HG03432 (cell line): ENCODE results near the gene C1QTNF1.

Experiments used
- ATAC-seq: cut with Tn5 transposase; IDR thresholded peaks from one replicate; pipeline ENCODE4 v1.9.1; 2021; ENCODE audit warnings: mild to moderate bottlenecking, moderate library complexity; ENCODE audit not compliant: unreplicated experiment

The C1QTNF1 gene, protein sequence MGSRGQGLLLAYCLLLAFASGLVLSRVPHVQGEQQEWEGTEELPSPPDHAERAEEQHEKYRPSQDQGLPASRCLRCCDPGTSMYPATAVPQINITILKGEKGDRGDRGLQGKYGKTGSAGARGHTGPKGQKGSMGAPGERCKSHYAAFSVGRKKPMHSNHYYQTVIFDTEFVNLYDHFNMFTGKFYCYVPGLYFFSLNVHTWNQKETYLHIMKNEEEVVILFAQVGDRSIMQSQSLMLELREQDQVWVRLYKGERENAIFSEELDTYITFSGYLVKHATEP

DNA sequence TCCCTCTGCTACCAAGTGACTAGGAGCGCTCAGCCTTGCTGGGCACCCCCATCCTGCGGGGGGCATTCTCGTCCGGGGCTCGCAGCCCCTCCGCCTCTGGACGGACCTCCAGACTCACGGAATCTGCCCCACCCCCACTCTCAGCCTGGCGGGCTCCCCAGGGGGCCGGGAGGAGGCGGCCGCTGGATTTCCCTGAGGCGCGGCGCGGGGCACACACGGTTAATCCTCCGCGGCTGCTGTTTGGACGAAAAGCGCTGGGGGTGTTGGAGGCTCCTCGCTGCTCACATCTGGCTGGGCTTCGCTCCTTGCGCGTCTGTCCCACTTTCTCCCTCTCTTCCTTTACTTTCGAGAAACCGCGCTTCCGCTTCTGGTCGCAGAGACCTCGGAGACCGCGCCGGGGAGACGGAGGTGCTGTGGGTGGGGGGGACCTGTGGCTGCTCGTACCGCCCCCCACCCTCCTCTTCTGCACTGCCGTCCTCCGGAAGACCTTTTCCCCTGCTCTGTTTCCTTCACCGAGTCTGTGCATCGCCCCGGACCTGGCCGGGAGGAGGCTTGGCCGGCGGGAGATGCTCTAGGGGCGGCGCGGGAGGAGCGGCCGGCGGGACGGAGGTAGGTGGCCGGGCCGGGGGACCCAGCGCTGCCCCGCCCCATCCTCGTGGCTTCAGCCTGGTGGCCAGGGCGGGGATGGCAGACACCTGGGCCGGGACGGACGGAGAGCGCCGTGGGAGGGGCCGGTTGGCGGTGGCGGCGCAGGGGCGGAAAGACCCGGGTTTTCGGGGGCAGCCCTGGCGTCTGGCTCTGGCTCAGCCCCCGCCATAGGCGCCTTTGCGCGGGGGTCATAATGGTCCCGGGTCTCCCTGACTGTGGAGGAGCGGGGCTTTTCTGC lies at the start of gene C1QTNF1:
Gene C1QTNF1, plus strand, starts transcription at position 284 of the 886 bp plus-strand sequence. CDS start 19,800 bp downstream, outside the sequence.
- no peak for ATAC-seq

- ATAC-seq, result no peak
These were observed 49.1 kb upstream of the C1QTNF1 start for GRCh38 chr17:78974635-78975591.

DNA sequence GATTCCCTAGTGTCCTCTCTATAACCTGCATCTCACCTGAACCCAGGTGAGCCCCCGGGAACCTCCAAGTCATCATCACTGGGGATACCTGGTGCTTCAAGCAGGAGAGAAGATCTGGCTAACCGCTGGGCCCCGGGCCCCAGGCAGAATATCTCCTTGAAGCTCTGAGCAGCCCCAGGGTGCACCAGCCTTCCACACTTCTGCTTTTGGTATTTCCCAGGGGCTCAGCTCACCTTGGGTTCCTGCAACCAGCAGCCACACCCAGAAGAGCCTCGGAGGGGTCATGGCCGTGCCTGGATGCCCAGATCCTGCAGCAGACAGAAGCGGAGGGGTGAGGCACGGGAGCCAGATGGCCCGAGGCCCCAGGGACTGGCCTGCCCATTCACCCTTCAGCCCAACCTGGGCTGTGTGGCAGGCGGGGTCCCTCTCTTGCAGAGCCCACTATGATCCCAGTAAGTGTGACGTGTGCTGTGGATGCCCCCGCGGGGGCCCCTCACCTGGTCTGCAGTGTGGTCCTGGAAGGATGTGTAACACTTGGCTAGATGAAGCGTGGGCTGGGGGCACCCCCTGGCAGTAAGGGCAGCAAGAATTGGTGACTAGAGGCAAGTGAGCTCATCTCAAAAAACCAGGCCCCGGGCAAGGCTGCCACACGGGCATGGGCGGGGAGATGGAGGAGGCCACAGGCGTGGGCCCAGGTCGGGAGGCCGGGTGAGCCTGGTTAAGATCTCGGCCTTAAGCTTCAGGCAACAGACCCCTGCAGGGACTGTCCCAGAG lies 46.9 kb upstream of the C1QTNF1 start:
- no peak for ATAC-seq

- ATAC-seq, result no peak
These were observed 46.4 kb upstream of the C1QTNF1 start for GRCh38 chr17:78977681-78977943.

DNA sequence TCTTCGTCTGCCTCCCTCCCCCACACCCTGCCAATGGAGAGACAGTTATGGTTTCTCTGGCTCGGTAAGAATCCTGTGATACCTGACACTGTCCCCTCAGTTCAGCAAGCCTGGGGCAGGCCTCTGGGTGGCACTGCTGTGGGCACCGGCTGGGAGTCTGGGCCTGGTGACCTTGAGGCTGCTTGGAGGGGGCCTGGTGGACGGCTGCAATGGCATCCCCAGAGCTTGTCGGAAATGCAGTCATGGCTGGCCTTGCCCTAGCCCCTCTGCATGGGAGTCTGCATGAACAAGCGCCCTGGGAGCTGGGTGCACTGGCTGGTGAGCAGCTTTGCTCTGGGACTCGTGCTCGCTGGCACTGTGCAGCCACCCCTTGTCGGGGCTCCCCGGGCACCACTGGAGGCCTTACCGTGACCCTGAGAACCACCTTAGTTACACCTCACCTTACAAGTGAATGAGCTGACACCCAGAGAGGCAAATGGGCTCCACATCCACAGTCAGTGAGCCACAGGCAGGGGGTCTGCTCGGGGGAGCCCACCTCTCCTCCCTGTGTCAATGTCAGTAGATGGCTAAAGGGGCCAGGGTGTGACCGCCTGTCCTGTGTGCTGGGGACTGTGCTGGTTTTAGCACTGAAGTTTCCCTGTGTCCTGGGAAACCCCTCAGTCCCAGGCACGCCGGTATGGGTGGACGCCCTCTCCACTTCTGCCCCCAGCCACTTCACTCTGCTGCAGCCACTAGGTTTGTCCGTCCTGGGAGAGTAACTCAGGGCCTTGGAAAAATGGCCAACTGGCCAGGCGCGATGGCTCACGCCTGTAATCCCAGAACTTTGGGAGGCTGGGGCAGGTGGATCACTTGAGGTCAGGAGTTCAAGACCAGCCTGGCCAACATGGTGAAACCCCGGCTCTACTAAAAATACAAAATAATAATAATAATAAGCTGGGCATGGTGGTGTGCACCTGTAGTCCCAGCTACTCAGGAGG lies 45.7 kb upstream of the C1QTNF1 start:
- no peak for ATAC-seq

DNA sequence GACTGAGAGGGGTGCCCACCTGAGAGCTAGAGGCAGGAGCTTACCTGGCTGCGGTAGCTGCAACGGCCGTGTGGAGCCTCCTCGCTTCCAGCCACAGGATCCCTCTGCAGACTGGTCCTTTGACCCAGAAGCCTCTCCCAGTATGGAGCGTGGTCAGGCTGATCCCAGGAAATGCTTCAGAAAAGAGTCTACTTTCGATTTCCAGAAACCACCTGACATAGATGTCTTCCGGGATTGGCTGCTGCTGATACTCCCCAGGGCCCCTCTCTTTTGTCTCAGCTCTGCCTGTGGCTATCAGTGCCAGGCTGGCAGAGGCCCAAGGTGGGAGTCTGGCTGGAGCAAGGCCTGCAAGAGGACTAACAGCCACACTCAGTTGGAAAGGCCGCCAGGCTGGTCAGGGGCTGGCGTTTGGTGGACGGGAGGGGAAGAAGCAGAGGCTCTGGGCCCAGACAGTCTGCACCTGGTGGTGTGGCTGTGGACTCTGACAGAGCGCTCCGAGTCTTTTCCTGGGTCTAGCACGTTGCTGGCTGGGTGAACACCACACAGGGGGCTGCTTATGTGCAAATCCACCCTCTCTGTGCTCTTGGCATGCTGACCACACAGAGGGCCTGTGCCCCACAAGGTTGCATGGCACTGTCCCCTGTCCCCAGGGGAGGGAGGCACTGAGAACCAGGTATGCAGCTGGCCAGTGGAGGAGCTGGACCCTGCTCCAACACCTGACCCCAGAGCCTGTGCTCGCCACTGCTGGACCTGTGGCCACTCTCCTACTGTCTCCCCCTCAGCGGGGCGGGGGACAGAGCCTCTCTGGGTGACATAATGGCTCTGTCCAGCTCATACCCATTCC lies 44.0 kb upstream of the C1QTNF1 start, which contains the start of gene LGALS3BP:
Gene LGALS3BP, minus strand, starts transcription at position 144 of the 844 bp plus-strand sequence. CDS start 2,732 bp downstream, outside the sequence.
- no peak for ATAC-seq

- ATAC-seq, result no peak
These were observed 43.4 kb upstream of the C1QTNF1 start for GRCh38 chr17:78980624-78980972.

GRCh38 chr17:78981010-78981888 lies 42.7 kb upstream of the C1QTNF1 start:
- ATAC-seq, result no peak

DNA sequence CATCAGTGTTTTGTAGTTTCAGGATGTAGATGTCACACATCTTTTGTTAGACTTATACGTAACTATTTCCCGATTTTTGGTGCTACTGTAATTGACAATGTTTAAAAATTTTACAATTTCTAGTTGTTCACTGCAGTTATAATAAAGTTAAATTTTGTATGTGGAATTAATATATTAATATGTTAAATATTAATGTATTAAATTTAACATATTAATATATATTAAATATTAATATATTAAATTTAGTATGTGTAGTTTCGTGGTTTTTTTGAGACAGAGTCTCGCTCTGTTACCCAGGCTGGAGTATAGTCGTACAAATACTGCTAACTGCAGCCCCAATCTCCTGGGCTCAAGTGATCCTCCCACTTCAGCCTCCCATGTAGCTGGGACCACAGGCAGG lies 38.6 kb upstream of the C1QTNF1 start:
- no peak for ATAC-seq

- no peak for ATAC-seq
These were observed 37.8 kb upstream of the C1QTNF1 start for GRCh38 chr17:78986048-78986648.

DNA sequence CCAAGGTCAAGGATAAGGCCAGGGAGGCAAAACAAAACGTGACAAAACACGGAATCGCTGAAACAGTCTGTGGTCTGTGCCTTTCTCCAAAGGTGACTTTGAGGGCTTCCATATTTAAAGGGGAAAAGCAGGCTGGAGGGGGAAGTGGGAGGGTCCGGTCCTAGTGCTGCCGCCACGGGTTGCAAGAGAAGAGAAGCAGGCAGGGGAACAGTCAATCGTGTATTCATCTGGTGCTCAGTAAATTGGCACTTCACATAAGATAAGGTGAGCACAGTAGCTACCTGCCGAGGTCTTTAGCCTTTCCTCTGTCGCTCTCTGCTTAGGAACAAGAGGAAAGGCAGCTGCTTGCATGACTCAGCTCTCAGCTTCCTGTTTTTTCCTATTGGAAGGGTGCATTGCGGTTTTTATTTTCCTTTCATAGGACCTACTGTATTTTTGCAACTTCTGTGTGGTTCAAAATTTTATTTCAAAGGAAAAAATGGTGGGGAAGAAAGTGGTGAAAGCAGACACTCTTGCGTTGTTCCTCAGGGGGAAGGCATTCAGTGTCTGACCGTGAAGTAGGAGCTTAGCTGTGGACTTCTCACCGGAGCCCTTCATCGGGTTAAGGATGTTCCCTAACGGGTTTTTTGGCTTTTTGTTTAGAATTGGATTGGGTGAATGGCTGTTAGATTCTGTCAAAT lies 37.2 kb upstream of the C1QTNF1 start:
- no peak for ATAC-seq

GRCh38 chr17:78988152-78988551 lies 35.8 kb upstream of the C1QTNF1 start:
- ATAC-seq, result no peak

DNA sequence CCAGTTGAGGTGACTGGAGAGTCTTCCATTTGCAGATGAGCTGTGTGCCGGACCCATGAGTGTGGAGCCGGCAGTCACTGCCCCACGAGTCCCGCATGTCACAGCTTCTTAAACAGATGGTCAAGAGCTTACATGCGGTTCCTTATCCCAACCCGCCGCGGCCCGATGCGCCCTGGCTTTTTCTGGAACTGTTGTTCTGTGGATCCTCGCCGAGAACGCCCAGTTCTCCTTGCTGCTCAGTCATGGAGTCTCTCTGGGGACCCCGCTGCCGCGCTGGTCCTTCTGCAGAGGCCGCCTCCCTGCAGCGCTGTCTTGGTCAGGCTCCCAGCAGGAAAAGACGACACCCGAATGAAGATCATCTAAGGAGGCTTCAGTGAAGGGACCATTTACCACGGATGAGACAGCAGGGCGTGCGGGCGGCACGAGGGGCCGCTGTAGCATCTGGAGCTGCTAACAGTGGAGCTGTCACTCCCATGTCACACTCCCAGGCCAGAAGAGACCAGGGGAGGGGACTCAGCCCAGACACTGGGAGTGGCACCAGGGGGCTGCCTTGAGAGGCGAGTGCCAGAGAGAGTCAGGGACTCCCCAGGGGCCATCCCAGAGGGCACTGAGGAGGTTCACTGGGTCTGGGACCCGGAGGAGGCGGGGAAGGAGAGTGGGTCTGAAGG lies 33.5 kb upstream of the C1QTNF1 start:
- no peak for ATAC-seq

GRCh38 chr17:78991017-78991738 lies 32.8 kb upstream of the C1QTNF1 start:
- no peak for ATAC-seq

DNA sequence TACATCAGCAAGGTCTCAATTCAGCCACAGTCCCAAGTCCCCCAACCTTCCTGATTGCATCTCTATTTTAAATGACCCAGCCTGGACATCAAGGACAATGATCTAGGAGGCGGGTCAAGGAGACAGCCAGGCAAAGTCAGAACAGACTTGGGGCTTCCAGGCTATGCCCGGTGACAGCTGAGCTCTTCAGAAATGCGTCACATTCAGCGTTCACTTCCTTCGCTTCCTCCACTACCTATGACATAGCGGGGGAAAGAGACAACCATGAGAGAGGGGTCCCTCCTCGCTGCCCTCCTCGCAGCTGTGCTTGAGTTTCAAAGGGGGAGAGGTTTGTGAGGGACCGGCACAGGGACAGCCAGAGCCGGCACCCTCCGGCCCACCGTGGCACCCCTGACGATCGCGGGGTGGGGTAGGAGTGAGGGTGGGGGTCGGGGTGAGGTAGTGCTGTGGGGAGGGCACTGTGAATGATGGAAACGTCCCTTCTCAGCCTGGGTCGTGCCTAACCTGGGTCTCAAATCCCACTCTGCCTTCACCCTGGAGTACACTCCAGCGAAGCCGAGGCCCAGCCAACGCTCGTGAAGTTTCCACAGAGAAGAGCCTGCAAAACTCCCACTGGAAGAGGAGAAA lies 31.9 kb upstream of the C1QTNF1 start:
- ATAC-seq, result no peak
